ENCODE results near the gene EHD4.

DNA sequence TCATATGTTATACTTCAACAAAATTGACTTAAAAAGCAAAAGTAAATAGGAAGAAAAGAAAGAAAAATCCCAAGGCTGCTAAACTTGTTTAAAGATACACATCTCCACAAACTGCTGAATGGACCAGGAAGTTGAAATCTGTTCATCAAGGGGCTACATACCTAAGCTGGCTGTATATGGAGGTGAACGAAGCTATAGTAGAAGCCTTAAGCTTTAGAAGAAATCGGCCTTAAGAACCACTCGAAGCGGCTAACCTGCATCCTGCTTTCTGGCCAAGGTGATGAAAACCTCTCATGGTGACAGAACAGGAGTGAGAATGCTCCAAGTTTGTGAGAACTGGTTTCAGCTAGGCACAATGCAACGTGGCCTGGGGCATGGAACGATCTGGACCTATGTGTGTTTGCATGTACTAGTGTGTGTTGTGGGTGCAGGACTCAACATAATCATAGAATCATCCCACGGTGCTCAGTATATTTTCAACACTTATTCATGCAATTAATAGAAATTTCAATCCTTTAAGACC, 47.2 kb downstream of the EHD4 start:
- TF ChIP-seq CTCF (IDR thresholded peaks at IDR 0.05; ENCODE audit: low read length) (no peak), EZH2 (optimal IDR thresholded peaks at IDR 0.05; ENCODE audit: low read depth, low read length) (no peak)

Measured in MM.1S (cell line).